Sigmoid colon (tissue), 4 donors: Measurements from ENCODE around the gene CRAT.

Source experiments
- POLR2A ChIP-seq, 2 donors: fragments of 450-650 bp; IDR thresholded peaks; one replicate each; pipeline ENCODE4 v1.6.1; 2016; ENCODE audit warnings: antibody characterized with exemption in 2 of 2, mild to moderate bottlenecking in 2 of 2, moderate library complexity in 2 of 2
- POLR2AphosphoS5 ChIP-seq, 4 donors: sonication (generic); formaldehyde crosslinking; IDR thresholded peaks; one replicate each; pipeline ENCODE4 v1.6.1; 2017; ENCODE audit warnings: antibody characterized with exemption in 4 of 4

GRCh38 chr9:129131300-129132145 is 20.9 kb upstream of the CRAT start:
- TF ChIP-seq POLR2A (IDR thresholded peaks at IDR 0.05) (no peak), POLR2AphosphoS5 (IDR thresholded peaks at IDR 0.05) (no peak)
